ENCODE results near the gene EYS.

EYS gene

GRCh38 chr6:65709099-65709830 lies 2.2 kb upstream of the EYS start:
- DNase-seq (ENCODE audit: low read depth, low spot score): no peak
- in situ Hi-C loops (cut with HindIII; ENCODE audit: low sequenced_read_pairs): no loop called here
- no peak overlapping the region for H3K4me3 ChIP-seq (ENCODE audit: low read depth, low read length)

DNA sequence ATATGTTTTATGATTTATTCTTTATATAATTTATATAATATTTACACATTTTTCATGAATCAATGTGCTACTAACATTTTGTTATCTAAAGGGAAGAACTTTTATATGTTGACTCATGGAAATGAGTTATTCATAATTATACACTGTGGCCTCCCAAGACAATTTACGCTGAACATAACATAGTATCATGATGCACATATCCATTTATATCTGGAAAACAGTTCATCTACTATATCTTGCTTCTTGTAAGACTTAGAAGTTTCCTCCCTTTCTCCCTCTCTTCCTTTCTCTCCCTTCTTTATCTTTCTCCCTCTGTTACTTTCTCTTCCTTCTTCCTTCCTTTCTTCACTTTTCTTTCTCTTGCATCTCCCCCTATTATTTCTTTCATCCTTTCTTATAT lies 1.1 kb upstream of the EYS start:
- TF ChIP-seq CTCF (IDR thresholded peaks at IDR 0.05; ENCODE audit: low read depth, low read length): no peak
- in situ Hi-C loops (cut with HindIII; ENCODE audit: low sequenced_read_pairs): no loop called here
- DNase-seq (ENCODE audit: low read depth, low spot score): no peak
- H3K4me3 ChIP-seq (ENCODE audit: low read depth, low read length): no peak overlapping the region

More at GRCh38 chr6:65709099-65709830, 2.2 kb upstream of the EYS start:
- TF ChIP-seq CTCF (IDR thresholded peaks at IDR 0.05; ENCODE audit: low read depth, low read length): no peak

- no peak for DNase-seq (ENCODE audit: low read depth, low spot score)
- no peak for TF ChIP-seq CTCF (IDR thresholded peaks at IDR 0.05; ENCODE audit: low read depth, low read length)
- in situ Hi-C loops (cut with HindIII; ENCODE audit: low sequenced_read_pairs): no loop called here
- H3K4me3 ChIP-seq (ENCODE audit: low read depth, low read length): no peak overlapping the region
Observed at GRCh38 chr6:65706436-65706835, 590 bp downstream of the EYS start.

GRCh38 chr6:65701325-65701724 lies 5.7 kb downstream of the EYS start:
- in situ Hi-C loops (cut with HindIII; ENCODE audit: low sequenced_read_pairs): no loop called here
- no peak for TF ChIP-seq CTCF (IDR thresholded peaks at IDR 0.05; ENCODE audit: low read depth, low read length)
- no peak overlapping the region for H3K4me3 ChIP-seq (ENCODE audit: low read depth, low read length)
- DNase-seq (ENCODE audit: low read depth, low spot score): no peak

GRCh38 chr6:65700561-65700960 lies 6.5 kb downstream of the EYS start:
- in situ Hi-C loops (cut with HindIII; ENCODE audit: low sequenced_read_pairs): no loop called here
- TF ChIP-seq CTCF (IDR thresholded peaks at IDR 0.05; ENCODE audit: low read depth, low read length): no peak
- no peak for DNase-seq (ENCODE audit: low read depth, low spot score)
- no peak overlapping the region for H3K4me3 ChIP-seq (ENCODE audit: low read depth, low read length)

GRCh38 chr6:65692109-65692508 lies 14.9 kb downstream of the EYS start:
- no peak for TF ChIP-seq CTCF (IDR thresholded peaks at IDR 0.05; ENCODE audit: low read depth, low read length)
- no peak overlapping the region for H3K4me3 ChIP-seq (ENCODE audit: low read depth, low read length)
- no peak for DNase-seq (ENCODE audit: low read depth, low spot score)
- in situ Hi-C loops (cut with HindIII; ENCODE audit: low sequenced_read_pairs): no loop called here
